C4-2B (cell line): ENCODE measurements around the gene IKZF2.

Experiments used
- ZFX ChIP-seq: fragments of 450-650 bp; IDR thresholded peaks from 2 replicates; pipeline ENCODE4 v1.6.1; 2017
- TF ChIP-seq, protein P1 (sequence below): fragments of 450-650 bp; conservative IDR thresholded peaks from 2 replicates; pipeline ENCODE4 v1.5.1; 2017; ENCODE audit warnings: mild to moderate bottlenecking

DNA sequence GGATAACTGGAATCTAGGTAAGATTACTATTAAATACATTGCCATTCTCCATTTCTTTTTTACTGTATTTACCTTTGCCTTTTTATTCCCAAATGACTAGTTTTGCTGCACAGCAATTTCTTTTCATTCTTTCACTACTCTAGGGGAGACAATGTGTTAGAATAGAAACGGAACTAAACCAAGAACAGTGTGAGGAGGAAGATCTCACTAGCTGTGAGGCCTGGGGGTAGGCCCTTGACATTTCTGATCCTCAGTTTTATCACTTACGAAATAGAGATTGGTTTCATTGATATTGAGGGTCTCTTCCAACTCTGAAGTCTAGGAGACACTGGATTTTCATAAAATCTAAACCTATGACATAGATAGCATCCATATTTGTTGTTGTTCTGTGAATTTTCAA lies 191.1 kb downstream of the IKZF2 start:
- TF ChIP-seq, protein P1, sequence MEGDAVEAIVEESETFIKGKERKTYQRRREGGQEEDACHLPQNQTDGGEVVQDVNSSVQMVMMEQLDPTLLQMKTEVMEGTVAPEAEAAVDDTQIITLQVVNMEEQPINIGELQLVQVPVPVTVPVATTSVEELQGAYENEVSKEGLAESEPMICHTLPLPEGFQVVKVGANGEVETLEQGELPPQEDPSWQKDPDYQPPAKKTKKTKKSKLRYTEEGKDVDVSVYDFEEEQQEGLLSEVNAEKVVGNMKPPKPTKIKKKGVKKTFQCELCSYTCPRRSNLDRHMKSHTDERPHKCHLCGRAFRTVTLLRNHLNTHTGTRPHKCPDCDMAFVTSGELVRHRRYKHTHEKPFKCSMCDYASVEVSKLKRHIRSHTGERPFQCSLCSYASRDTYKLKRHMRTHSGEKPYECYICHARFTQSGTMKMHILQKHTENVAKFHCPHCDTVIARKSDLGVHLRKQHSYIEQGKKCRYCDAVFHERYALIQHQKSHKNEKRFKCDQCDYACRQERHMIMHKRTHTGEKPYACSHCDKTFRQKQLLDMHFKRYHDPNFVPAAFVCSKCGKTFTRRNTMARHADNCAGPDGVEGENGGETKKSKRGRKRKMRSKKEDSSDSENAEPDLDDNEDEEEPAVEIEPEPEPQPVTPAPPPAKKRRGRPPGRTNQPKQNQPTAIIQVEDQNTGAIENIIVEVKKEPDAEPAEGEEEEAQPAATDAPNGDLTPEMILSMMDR = no peak
- TF ChIP-seq ZFX = no peak
